Endothelial cell of umbilical vein (primary cell): ENCODE data around the gene GOLT1A.

ENCODE experiments used
- EZH2 ChIP-seq: IDR thresholded peaks from 2 replicates; pipeline ENCODE4 v1.6.1; 2012; ENCODE audit warnings: borderline replicate concordance, low read depth, mild to moderate bottlenecking, moderate library complexity, low read length, inconsistent platforms; ENCODE audit not compliant: severe bottlenecking
- FOS ChIP-seq: IDR thresholded peaks from 2 replicates; pipeline ENCODE4 v1.6.1; 2011; ENCODE audit warnings: mild to moderate bottlenecking, low read length, moderate library complexity, borderline replicate concordance; ENCODE audit not compliant: insufficient read depth
- GATA2 ChIP-seq: IDR thresholded peaks from 2 replicates; pipeline ENCODE4 v1.7.0; 2011; ENCODE audit warnings: low read depth, mild to moderate bottlenecking, moderate library complexity, mixed read lengths, low read length; ENCODE audit not compliant: insufficient read length, insufficient read depth
- JUN ChIP-seq: IDR thresholded peaks from 2 replicates; pipeline ENCODE4 v1.6.1; 2011; ENCODE audit warnings: borderline replicate concordance, low read depth; ENCODE audit not compliant: insufficient read length, insufficient read depth
- MYC ChIP-seq: IDR thresholded peaks from one replicate; pipeline ENCODE4 v1.6.1; 2011; ENCODE audit warnings: mild to moderate bottlenecking, low read depth, low read length
- POLR2A ChIP-seq: IDR thresholded peaks from 2 replicates; pipeline ENCODE4 v1.6.1; 2012; ENCODE audit warnings: low read depth, mild to moderate bottlenecking, control low read depth, low read length
- POLR2AphosphoS5 ChIP-seq: IDR thresholded peaks from 2 replicates; pipeline ENCODE4 v1.6.1; 2012; ENCODE audit warnings: low read depth, mild to moderate bottlenecking, control low read depth, low read length, moderate library complexity; ENCODE audit not compliant: insufficient read depth
- TF ChIP-seq, protein P1 (sequence below), 2 donors: IDR thresholded peaks; 1 replicate in 1 of 2; 2 replicates in 1 of 2; pipeline ENCODE4 v1.5.1; 2011; ENCODE audit warnings: low read length in 2 of 2, mild to moderate bottlenecking in 2 of 2, moderate library complexity in 2 of 2, control low read depth in 1 of 2, inconsistent platforms in 1 of 2, low read depth in 1 of 2; ENCODE audit not compliant: insufficient read depth in 1 of 2; ENCODE audit errors: extremely low read depth in 1 of 2
- TF ChIP-seq, protein P2 (sequence below): IDR thresholded peaks from 2 replicates; pipeline ENCODE4 v1.6.1; 2011; ENCODE audit not compliant: insufficient read depth, insufficient read length

DNA sequence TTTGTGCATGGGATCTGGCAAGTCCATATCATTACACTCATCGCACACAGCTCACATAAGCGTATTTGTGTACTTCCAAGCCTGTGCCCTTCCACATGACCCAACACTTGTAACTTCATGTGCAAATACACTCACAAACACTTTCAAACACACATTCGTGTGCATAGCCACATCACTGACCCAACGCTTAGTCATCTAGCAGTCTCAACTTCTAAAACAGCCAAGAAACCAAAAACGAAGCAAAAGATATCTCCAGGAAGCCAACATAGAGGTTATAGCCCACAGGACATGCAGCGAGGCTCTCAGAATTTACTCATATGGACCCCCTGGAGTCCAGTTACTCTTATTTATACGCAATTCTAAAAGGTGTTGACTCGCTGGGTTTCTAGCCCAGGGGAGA is 10.9 kb upstream of the GOLT1A start:
- TF ChIP-seq, protein P1, sequence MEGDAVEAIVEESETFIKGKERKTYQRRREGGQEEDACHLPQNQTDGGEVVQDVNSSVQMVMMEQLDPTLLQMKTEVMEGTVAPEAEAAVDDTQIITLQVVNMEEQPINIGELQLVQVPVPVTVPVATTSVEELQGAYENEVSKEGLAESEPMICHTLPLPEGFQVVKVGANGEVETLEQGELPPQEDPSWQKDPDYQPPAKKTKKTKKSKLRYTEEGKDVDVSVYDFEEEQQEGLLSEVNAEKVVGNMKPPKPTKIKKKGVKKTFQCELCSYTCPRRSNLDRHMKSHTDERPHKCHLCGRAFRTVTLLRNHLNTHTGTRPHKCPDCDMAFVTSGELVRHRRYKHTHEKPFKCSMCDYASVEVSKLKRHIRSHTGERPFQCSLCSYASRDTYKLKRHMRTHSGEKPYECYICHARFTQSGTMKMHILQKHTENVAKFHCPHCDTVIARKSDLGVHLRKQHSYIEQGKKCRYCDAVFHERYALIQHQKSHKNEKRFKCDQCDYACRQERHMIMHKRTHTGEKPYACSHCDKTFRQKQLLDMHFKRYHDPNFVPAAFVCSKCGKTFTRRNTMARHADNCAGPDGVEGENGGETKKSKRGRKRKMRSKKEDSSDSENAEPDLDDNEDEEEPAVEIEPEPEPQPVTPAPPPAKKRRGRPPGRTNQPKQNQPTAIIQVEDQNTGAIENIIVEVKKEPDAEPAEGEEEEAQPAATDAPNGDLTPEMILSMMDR (IDR thresholded peaks at IDR 0.05; ENCODE audit: extremely low read depth in 1 of 2, insufficient read depth in 1 of 2, low read depth in 1 of 2, low read length in 2 of 2), result no peak
- TF ChIP-seq JUN (no peak), FOS (no peak), POLR2A (no peak), POLR2AphosphoS5 (no peak), EZH2 (no peak), GATA2 (no peak), MYC (no peak)
- TF ChIP-seq, protein P2, sequence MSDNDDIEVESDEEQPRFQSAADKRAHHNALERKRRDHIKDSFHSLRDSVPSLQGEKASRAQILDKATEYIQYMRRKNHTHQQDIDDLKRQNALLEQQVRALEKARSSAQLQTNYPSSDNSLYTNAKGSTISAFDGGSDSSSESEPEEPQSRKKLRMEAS, result no peak
